ENCODE data around the gene THAP7.

DNA sequence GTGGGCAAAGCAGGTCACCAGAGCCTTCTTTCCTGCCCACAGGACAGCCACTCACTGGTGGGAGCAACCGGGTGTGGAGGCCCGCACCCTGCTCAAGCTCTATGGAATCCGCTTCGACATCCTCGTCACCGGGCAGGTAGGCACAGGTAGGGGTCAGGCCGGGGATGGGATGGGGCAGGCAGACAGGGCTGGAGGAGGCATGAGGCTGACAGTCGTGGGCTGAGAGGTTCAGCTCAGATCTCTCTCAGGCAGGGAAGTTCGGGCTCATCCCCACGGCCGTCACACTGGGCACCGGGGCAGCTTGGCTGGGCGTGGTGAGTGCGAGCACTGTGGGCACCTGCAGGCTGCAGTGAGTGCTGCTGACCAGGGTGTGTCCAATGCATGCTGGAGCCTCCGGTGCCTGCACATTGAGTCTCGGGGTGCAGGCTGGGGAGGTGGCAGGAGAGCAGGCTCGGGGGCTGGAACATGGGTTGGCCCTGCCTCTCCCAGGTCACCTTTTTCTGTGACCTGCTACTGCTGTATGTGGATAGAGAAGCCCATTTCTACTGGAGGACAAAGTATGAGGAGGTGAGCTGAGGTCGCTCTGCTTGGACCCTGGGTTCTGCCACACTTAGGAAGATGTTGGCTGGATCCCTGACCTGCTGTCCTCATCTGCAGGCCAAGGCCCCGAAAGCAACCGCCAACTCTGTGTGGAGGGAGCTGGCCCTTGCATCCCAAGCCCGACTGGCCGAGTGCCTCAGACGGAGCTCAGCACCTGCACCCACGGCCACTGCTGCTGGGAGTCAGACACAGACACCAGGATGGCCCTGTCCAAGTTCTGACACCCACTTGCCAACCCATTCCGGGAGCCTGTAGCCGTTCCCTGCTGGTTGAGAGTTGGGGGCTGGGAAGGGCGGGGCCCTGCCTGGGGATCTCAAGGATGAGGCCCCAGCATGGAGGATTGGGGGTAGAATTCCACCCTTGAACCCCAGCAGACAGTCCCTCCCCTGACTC lies 24.1 kb upstream of the THAP7 start:
- TF ChIP-seq POLR2AphosphoS5 (IDR thresholded peaks at IDR 0.05; ENCODE audit: insufficient read depth, low read depth, low read length) = no peak
- no peak for TF ChIP-seq EZH2 (IDR thresholded peaks at IDR 0.05; ENCODE audit: borderline replicate concordance, low read depth, low read length, severe bottlenecking)
- TF ChIP-seq POLR2A (IDR thresholded peaks at IDR 0.05; ENCODE audit: low read depth, low read length) = no peak

Data from endothelial cell of umbilical vein (primary cell).